Cardiac fibroblast (primary cell): Measurements from ENCODE around the gene MATN1.

Experiments
- DNase-seq, 2 donors: peaks; one replicate each; pipeline versions ENCODE4 v3.0.0 to v3.0.0-alpha.2; 2010; ENCODE audit warnings: low read depth in 2 of 2
- H3K4me3 ChIP-seq, 2 donors: replicated peaks in 1 of 2; 1 replicate in 1 of 2; 2 replicates in 1 of 2; pipeline ENCODE4 v1.5.1; 2011; ENCODE audit warnings: low read depth in 2 of 2, low read length in 2 of 2, mild to moderate bottlenecking in 2 of 2, moderate library complexity in 1 of 2
- TF ChIP-seq, protein P1 (sequence below): IDR thresholded peaks from one replicate; pipeline ENCODE4 v1.5.1; 2011; ENCODE audit warnings: low read depth, mild to moderate bottlenecking, low read length, inconsistent platforms

MATN1 gene

GRCh38 chr1:30707412-30708360 lies 15.7 kb downstream of the MATN1 start:
- no peak overlapping the region for H3K4me3 ChIP-seq
- TF ChIP-seq, protein P1, sequence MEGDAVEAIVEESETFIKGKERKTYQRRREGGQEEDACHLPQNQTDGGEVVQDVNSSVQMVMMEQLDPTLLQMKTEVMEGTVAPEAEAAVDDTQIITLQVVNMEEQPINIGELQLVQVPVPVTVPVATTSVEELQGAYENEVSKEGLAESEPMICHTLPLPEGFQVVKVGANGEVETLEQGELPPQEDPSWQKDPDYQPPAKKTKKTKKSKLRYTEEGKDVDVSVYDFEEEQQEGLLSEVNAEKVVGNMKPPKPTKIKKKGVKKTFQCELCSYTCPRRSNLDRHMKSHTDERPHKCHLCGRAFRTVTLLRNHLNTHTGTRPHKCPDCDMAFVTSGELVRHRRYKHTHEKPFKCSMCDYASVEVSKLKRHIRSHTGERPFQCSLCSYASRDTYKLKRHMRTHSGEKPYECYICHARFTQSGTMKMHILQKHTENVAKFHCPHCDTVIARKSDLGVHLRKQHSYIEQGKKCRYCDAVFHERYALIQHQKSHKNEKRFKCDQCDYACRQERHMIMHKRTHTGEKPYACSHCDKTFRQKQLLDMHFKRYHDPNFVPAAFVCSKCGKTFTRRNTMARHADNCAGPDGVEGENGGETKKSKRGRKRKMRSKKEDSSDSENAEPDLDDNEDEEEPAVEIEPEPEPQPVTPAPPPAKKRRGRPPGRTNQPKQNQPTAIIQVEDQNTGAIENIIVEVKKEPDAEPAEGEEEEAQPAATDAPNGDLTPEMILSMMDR = peak; percentile 83
- peak; percentile 66 to 71 for DNase-seq

GRCh38 chr1:30706528-30706927 lies 16.9 kb downstream of the MATN1 start:
- no peak overlapping the region for H3K4me3 ChIP-seq
- TF ChIP-seq, protein P1 = no peak
- peak; percentile 51 to 52 for DNase-seq

GRCh38 chr1:30705698-30706097 lies 17.7 kb downstream of the MATN1 start:
- TF ChIP-seq, protein P1 = no peak
- H3K4me3 ChIP-seq = no peak overlapping the region

DNA sequence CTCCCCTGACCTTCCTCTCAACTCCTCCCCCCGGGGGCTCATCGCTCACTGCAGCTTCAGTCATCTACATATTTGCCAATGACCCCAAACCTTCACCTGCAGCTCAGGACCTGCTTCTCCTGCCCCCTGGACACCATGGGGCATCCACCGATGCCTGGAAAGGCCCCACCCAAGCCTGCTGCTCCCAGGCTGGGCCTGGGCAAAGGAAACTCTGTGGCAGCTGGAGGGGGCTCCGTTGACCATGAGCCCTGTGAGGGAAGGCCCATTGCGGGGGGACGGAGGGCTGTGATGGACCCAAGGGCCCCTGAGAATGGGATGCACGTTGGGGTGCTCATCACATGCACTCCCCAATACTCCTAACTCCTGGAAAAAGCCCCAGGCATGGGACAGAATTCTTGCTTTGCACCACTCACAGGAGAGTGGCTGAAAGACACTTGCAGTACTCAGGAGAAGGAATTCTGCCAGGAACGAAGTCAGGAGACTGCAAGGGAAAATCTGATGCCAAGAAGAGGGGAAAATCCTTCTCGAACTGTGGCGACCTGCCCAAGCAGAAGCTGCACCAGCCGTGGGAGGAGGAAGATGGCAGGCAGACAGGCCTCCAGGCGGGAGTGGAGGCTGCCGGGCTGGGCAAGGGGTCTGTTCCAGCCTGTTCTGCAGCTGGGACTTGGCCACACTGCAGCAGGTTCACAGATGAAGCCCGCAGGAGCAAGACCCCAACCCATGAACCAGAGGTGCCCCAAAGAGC lies 18.4 kb downstream of the MATN1 start:
- DNase-seq = peak in 1 of 2 donors; percentile 26
- H3K4me3 ChIP-seq = no peak overlapping the region

More at GRCh38 chr1:30705698-30706097, 17.7 kb downstream of the MATN1 start:
- DNase-seq = no peak

GRCh38 chr1:30704271-30704670 lies 19.1 kb downstream of the MATN1 start:
- DNase-seq = peak in 1 of 2 donors; percentile 29
- no peak overlapping the region for H3K4me3 ChIP-seq
- TF ChIP-seq, protein P1 = no peak

More for the DNA sequence above, 18.4 kb downstream of the MATN1 start:
- TF ChIP-seq, protein P1 = no peak

DNA sequence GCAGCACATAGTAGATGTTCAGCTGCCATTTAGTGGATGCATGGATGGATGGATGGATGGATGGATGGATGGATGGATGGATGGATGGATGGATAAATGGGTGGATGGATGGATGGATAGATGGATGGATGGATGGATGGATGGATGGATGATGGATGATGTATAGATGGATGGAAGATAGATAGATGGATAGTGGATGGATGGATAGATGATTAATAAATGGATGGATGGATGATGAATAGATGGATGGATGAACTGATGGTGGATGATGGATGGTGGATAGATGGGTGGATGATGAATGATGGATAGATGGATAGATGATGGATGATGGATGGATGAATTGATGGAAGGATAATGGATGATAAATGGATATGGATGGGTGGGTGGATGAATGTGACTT lies 20.6 kb downstream of the MATN1 start:
- TF ChIP-seq, protein P1 = no peak
- DNase-seq = no peak
- no peak overlapping the region for H3K4me3 ChIP-seq
